ENCODE measurements around the gene FYCO1. TPM values are rescaled to one million over a fixed set of nuclear protein-coding genes. Genes with fewer than 3 reads are reported as not detected.

FYCO1 gene
- total and polyA plus RNA-seq, 2 of the 13 experiments (the other 11 are each of a cell fraction or from before 2014, with no cell fraction given): 2.7 to 4.2 TPM

DNA sequence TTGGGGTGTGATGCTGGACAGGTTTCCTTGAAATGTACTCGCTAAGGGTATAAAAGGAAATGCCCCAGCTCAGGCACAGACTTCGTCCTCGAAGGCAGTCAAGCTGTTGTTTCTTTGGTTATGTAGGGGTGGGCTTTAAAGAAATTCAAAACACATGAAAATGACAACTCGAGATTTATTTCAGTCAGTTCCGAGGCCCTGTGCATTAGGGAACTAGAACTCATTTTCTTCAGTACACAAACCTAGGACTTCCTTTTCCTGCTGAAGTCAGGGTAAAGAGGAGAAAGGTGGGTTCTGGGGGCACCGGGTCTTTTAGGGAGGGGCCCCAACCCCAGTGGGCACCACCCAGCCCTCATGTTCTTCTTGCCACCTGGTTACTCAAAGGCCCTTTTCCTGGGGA is 101.6 kb downstream of the FYCO1 start:
- intact Hi-C loops (cut with micrococcal nuclease; ENCODE audit: unreplicated experiment) (no loop called here), in situ Hi-C loops (cut with HindIII; ENCODE audit: extremely low pct_ligation_motif_present, low pct_unique_long_range_greater_than_20kb) (no loop called here)
- H3K79me2 ChIP-seq (ENCODE audit: insufficient read depth, low read length): no peaks in the 10 kb centered on the region
- no peak for DNase-seq (ENCODE audit: low spot score)
- H3K4me1 ChIP-seq (ENCODE audit: insufficient read depth, low read length): no peaks in the 10 kb centered on the region
- ATAC-seq: no peak
- peaks cover 0 to 4% of the 10 kb centered on the region in 2 experiments; a peak in 2 of 5 replicates for H3K27me3 ChIP-seq (ENCODE audit: control insufficient read depth in 1 of 2, insufficient read depth in 2 of 2, low read length in 2 of 2)
- no peaks in the 10 kb centered on the region for H3K36me3 ChIP-seq (replicated peaks in 1 of 2; ENCODE audit: control insufficient read depth in 1 of 2, insufficient read depth in 2 of 2, low read length in 2 of 2)
- TF ChIP-seq MIXL1 (CRISPR knock-in tag; IDR thresholded peaks at IDR 0.05): no peak
- TF ChIP-seq MEIS1 (CRISPR knock-in tag; IDR thresholded peaks at IDR 0.05; ENCODE audit: borderline replicate concordance): no peak
- no peak for TF ChIP-seq ZNF496 (CRISPR knock-in tag; IDR thresholded peaks at IDR 0.05; ENCODE audit: insufficient replicate concordance)
- no peak for TF ChIP-seq SP4 (CRISPR knock-in tag; IDR thresholded peaks at IDR 0.05)
- TF ChIP-seq SIN3A (IDR thresholded peaks at IDR 0.05; ENCODE audit: borderline replicate concordance, low read depth, low read length): no peak
- no peak for TF ChIP-seq MAF1 (CRISPR knock-in tag; IDR thresholded peaks at IDR 0.05; ENCODE audit: borderline replicate concordance)
- no peak for TF ChIP-seq SALL2 (CRISPR knock-in tag; IDR thresholded peaks at IDR 0.05)
- TF ChIP-seq ZNF460 (CRISPR knock-in tag; IDR thresholded peaks at IDR 0.05; ENCODE audit: borderline replicate concordance): no peak
- no peak for TF ChIP-seq MAZ (IDR thresholded peaks at IDR 0.05; ENCODE audit: borderline replicate concordance, low read depth, low read length)
- no peak for TF ChIP-seq MAZ (CRISPR knock-in tag; IDR thresholded peaks at IDR 0.05; ENCODE audit: low read depth)
- no TSS peak for BruUV-seq (replicated peaks)
- H4K20me1 ChIP-seq (ENCODE audit: insufficient read depth, low read length): no peaks in the 10 kb centered on the region
- WGBS (ENCODE audit: low lambda C conversion rate): 8% methylated on average over 6 of the region's 6 CpGs
- H3K4me2 ChIP-seq (ENCODE audit: low read depth, low read length): no peak overlapping the region
- ChIA-PET CTCF (ENCODE audit: low intra/inter-chr PET ratio, low total read pairs) (no interaction called here), POLR2A (no interaction called here)
- no peaks in the 10 kb centered on the region for H3K9me3 ChIP-seq (ENCODE audit: low read length)
- no peak for FAIRE-seq
- H3K4me3 ChIP-seq (replicated peaks in 1 of 3; ENCODE audit: insufficient read depth in 1 of 3, low read depth in 2 of 3, low read length in 3 of 3): no peak overlapping the region
- no peak overlapping the region for H3K27ac ChIP-seq (ENCODE audit: extremely low read length, insufficient read depth, low read length)
- no peak overlapping the region for H2AFZ ChIP-seq (ENCODE audit: low read length)
- no peak overlapping the region for H3K9ac ChIP-seq (ENCODE audit: insufficient read depth, low read depth, low read length)

DNA sequence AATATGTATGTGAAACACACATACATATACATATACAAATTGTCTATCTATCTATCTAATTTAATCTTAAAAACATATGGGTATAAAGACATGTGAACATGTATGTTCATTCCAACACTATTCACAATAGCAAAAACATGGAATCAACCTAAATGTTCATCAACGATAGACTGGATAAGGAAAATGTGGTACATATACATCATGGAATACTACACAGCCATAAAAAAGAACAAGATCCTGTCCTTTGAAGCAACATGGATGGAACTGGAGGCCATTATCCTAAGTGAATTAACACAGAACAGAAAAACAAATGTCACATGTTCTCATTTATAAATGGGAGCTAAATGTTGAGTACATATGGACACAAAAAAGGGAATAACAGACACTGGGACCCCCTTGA is 103.5 kb downstream of the FYCO1 start:
- POLR2A ChIA-PET: no interaction called here
- intact Hi-C loops (cut with micrococcal nuclease; ENCODE audit: unreplicated experiment): no loop called here

More for the DNA sequence above, 103.5 kb downstream of the FYCO1 start:
- in situ Hi-C loops (cut with HindIII; ENCODE audit: extremely low pct_ligation_motif_present, low pct_unique_long_range_greater_than_20kb): no loop called here
- no TSS peak for BruUV-seq (replicated peaks)
- H3K9ac ChIP-seq (ENCODE audit: insufficient read depth, low read depth, low read length): no peak overlapping the region
- CTCF ChIA-PET (ENCODE audit: low intra/inter-chr PET ratio, low total read pairs): no interaction called here
- no peak for DNase-seq (ENCODE audit: low spot score)
- H2AFZ ChIP-seq (ENCODE audit: low read length): no peak overlapping the region
- no peaks in the 10 kb centered on the region; a peak in 1 of 5 replicates for H3K27me3 ChIP-seq (ENCODE audit: control insufficient read depth in 1 of 2, insufficient read depth in 2 of 2, low read length in 2 of 2)
- 91% methylated on average over 1 of the region's 1 CpG for WGBS (ENCODE audit: low lambda C conversion rate)
- H3K36me3 ChIP-seq (replicated peaks in 1 of 2; ENCODE audit: control insufficient read depth in 1 of 2, insufficient read depth in 2 of 2, low read length in 2 of 2): no peaks in the 10 kb centered on the region
- no peak overlapping the region for H3K27ac ChIP-seq (ENCODE audit: extremely low read length, insufficient read depth, low read length)
- no peaks in the 10 kb centered on the region for H4K20me1 ChIP-seq (ENCODE audit: insufficient read depth, low read length)
- FAIRE-seq: no peak
- H3K9me3 ChIP-seq (ENCODE audit: low read length): no peaks in the 10 kb centered on the region
- TF ChIP-seq FOXJ3 (CRISPR knock-in tag; IDR thresholded peaks at IDR 0.05; ENCODE audit: borderline replicate concordance): no peak
- TF ChIP-seq NPAS2 (CRISPR knock-in tag; IDR thresholded peaks at IDR 0.05; ENCODE audit: borderline replicate concordance): no peak
- TF ChIP-seq ZNF225 (CRISPR knock-in tag; IDR thresholded peaks at IDR 0.05): no peak
- TF ChIP-seq RBM39 (IDR thresholded peaks at IDR 0.05; ENCODE audit: low read depth, low read length, poor library complexity, severe bottlenecking): no peak
- TF ChIP-seq ZNF703 (CRISPR knock-in tag; IDR thresholded peaks at IDR 0.05; ENCODE audit: borderline replicate concordance): no peak
- TF ChIP-seq, protein P1, sequence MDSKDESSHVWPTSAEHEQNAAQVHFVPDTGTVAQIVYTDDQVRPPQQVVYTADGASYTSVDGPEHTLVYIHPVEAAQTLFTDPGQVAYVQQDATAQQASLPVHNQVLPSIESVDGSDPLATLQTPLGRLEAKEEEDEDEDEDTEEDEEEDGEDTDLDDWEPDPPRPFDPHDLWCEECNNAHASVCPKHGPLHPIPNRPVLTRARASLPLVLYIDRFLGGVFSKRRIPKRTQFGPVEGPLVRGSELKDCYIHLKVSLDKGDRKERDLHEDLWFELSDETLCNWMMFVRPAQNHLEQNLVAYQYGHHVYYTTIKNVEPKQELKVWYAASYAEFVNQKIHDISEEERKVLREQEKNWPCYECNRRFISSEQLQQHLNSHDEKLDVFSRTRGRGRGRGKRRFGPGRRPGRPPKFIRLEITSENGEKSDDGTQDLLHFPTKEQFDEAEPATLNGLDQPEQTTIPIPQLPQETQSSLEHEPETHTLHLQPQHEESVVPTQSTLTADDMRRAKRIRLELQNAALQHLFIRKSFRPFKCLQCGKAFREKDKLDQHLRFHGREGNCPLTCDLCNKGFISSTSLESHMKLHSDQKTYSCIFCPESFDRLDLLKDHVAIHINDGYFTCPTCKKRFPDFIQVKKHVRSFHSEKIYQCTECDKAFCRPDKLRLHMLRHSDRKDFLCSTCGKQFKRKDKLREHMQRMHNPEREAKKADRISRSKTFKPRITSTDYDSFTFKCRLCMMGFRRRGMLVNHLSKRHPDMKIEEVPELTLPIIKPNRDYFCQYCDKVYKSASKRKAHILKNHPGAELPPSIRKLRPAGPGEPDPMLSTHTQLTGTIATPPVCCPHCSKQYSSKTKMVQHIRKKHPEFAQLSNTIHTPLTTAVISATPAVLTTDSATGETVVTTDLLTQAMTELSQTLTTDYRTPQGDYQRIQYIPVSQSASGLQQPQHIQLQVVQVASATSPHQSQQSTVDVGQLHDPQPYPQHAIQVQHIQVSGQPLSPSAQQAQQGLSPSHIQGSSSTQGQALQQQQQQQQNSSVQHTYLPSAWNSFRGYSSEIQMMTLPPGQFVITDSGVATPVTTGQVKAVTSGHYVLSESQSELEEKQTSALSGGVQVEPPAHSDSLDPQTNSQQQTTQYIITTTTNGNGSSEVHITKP (CRISPR knock-in tag; IDR thresholded peaks at IDR 0.05; ENCODE audit: low read depth): no peak
- TF ChIP-seq LCORL (IDR thresholded peaks at IDR 0.05): no peak
- no peak for TF ChIP-seq LCORL (CRISPR knock-in tag; IDR thresholded peaks at IDR 0.05)
- no peaks in the 10 kb centered on the region for H3K4me1 ChIP-seq (ENCODE audit: insufficient read depth, low read length)
- no peak for ATAC-seq
- no peaks in the 10 kb centered on the region for H3K79me2 ChIP-seq (ENCODE audit: insufficient read depth, low read length)
- no peak overlapping the region for H3K4me3 ChIP-seq (replicated peaks in 1 of 3; ENCODE audit: insufficient read depth in 1 of 3, low read depth in 2 of 3, low read length in 3 of 3)
- H3K4me2 ChIP-seq (ENCODE audit: low read depth, low read length): no peak overlapping the region

Data from HepG2 (cell line).